Subcutaneous adipose tissue (tissue), 4 donors: ENCODE results near the gene PLCXD1. TPM values are rescaled to one million over a fixed set of nuclear protein-coding genes. Genes with fewer than 3 reads are reported as not detected.

ENCODE experiments used
- CTCF ChIP-seq: fragments of 450-650 bp; IDR thresholded peaks from one replicate; pipeline ENCODE4 v1.5.1; 2016; ENCODE audit warnings: low read depth, mild to moderate bottlenecking, control low read depth, antibody characterized with exemption, moderate library complexity
- total RNA-seq, 4 donors: library from RNA; depleted of rRNA; stranded (reverse); fragments of >200 nt; gene quantifications; one replicate each; pipeline ENCODE4 v1.1.0, GENCODE V29; 2016

PLCXD1 gene
- total RNA-seq, 4 donors from 2014 or later, result 6.6 to 84.2 (median 11.3) TPM

GRCh38 chrX:290476-291166 is 9.4 kb downstream of the PLCXD1 start:
- TF ChIP-seq CTCF, result no peak

DNA sequence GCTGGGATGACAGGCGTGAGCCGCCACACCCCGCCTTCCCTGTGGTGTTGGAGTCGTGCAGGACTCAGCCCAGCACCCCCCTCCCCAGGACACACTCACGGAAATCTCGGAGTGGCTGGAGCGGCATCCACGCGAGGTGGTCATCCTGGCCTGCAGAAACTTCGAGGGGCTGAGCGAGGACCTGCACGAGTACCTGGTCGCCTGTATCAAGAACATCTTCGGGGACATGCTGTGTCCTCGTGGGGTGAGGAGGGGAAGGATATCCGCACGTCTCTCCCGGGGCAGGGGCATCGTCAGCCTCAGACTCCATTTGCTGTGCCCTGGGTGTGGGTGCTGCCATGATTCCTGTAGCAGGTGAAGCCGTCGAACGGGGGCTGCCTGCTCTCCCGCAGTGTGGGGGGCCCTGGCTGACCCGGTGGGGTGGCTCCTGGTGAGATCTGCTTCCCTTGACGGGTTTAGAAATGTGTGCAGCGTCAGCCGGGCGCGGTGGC is 10.3 kb downstream of the PLCXD1 start:
- no peak for TF ChIP-seq CTCF

DNA sequence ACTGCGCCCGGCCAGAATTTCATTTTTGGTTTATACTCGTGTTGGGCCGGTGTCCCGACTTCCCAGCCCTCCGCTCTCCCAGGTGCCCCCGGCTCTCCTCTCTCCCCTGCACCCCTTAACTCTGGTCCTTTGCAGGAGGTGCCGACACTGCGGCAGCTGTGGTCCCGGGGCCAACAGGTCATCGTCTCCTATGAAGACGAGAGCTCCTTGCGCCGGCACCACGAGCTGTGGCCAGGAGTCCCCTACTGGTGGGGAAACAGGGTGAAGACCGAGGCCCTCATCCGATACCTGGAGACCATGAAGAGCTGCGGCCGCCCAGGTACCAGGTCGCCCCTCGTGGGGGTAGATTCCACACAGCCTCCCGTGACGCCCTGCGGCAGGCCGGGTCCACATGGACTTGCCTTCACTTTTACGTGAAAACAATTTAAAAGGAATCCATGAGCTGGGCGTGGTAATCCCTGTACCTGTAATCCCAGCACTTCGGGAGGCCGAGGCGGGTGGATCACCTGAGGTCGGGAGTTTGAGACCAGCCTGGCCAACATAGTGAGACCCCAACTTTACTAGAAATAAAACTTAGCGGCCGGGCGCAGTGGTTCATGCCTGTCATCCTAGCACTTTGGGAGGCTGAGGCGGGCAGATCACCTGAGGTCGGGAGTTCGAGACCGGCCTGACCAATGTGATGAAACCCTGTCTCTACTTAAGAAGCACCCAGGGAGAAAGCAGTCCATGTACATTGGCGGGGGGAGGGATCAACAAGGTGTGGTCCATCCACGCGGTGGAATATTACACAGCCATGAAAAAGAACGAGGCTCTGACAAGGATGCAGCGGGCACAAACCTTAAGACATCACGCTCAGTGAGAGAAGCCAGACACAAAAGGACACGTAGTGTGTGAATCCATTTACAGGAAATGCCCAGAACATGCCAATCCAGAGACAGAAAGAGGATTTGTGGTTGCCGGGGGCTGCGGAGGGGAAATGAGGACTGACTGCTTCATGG is 12.0 kb downstream of the PLCXD1 start:
- TF ChIP-seq CTCF, result no peak

GRCh38 chrX:295136-295535 is 14.0 kb downstream of the PLCXD1 start:
- TF ChIP-seq CTCF, result no peak

GRCh38 chrX:298993-299392 is 17.8 kb downstream of the PLCXD1 start:
- TF ChIP-seq CTCF, result no peak

- no peak for TF ChIP-seq CTCF
These were observed 19.2 kb downstream of the PLCXD1 start for GRCh38 chrX:300334-300733.

DNA sequence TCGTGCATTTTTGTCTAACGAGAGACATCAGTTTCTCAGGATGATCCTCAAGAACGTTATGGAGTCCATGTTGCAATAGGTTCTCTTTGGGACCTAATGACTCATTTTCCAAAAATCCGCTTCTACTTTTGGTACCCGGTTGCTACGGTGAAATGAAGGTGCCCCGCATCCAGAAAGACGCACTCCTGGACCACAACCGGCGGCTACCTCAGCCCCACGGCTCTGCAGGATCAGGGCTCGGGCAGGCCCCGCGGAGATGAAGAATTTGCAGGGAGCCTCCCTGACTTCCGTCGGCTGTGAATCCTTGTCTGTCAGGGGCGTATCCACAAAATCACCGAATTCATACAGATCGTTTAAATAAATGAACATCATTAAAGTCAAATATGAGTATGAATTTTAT is 21.8 kb downstream of the PLCXD1 start:
- no peak for TF ChIP-seq CTCF
